IMR-90 (cell line): ENCODE measurements around the gene NACC2. TPM values are rescaled to one million over a fixed set of nuclear protein-coding genes. Genes with fewer than 3 reads are reported as not detected.

Experiments
- ATAC-seq: fragments of 200-7000 bp; cut with Tn5 transposase; 2 replicates; pipeline ENCODE4 v1.9.1; 2020; ENCODE audit warnings: low read depth, mild to moderate bottlenecking, moderate library complexity
- BruUV-seq: library from RNA; stranded (reverse); fragments of 400-500 nt; replicated peaks from 2 replicates; lab custom pipeline; 2021; lab: Mats Ljungman, UMichigan
- CTCF ChIA-PET: fragments of 300-600 bp; formaldehyde crosslinking; extraction: SDS; loops from one replicate; lab custom pipeline; 2021; ENCODE audit warnings: antibody characterized with exemption; lab: Yijun Ruan, JAX
- POLR2A ChIA-PET: fragments of 300-600 bp; sonication (Branson Sonifier 250); formaldehyde crosslinking; loops from one replicate; lab custom pipeline; 2022; ENCODE audit warnings: antibody characterized with exemption; ENCODE audit not compliant: unreplicated experiment; lab: Charles Lee
- DNase-seq: peaks from one replicate; pipeline ENCODE4 v3.0.0; 2013
- H2AFZ ChIP-seq: replicated peaks from 2 replicates; pipeline ENCODE3; 2013; ENCODE audit warnings: low read length, mild to moderate bottlenecking; ENCODE audit not compliant: poor library complexity
- H2AK5ac ChIP-seq: 2 replicates; pipeline ENCODE4 v1.6.1; 2013; ENCODE audit warnings: low read depth, low read length, inconsistent platforms
- H2AK9ac ChIP-seq: replicated peaks from 2 replicates; pipeline ENCODE3; 2013; ENCODE audit warnings: mild to moderate bottlenecking, low read depth, low read length, moderate library complexity; ENCODE audit not compliant: poor library complexity
- H2BK120ac ChIP-seq: 2 replicates; pipeline ENCODE4 v1.6.1; 2013; ENCODE audit warnings: low read depth, low read length, inconsistent platforms
- H2BK15ac ChIP-seq: 3 replicates; pipeline ENCODE4 v1.6.1; 2013; ENCODE audit warnings: low read depth, low read length, inconsistent platforms
- H2BK20ac ChIP-seq: 2 replicates; pipeline ENCODE4 v1.6.1; 2013; ENCODE audit warnings: low read depth, mild to moderate bottlenecking, inconsistent platforms, low read length, moderate library complexity
- H2BK5ac ChIP-seq: 2 replicates; pipeline ENCODE4 v1.6.1; 2013; ENCODE audit warnings: mild to moderate bottlenecking, low read depth, low read length, inconsistent platforms; ENCODE audit not compliant: poor library complexity, severe bottlenecking
- H3K14ac ChIP-seq: replicated peaks from 2 replicates; pipeline ENCODE4 v1.6.1; 2013; ENCODE audit warnings: low read depth, low read length, inconsistent platforms
- H3K18ac ChIP-seq: 2 replicates; pipeline ENCODE4 v1.6.1; 2013; ENCODE audit warnings: low read depth, low read length, control low read depth
- H3K23ac ChIP-seq: 2 replicates; pipeline ENCODE4 v1.6.1; 2013; ENCODE audit warnings: low read depth, low read length, inconsistent platforms
- H3K27ac ChIP-seq: 2 replicates; pipeline ENCODE4 v1.5.1; 2013; ENCODE audit warnings: mild to moderate bottlenecking, control low read depth, low read length; ENCODE audit not compliant: insufficient read depth
- H3K27me3 ChIP-seq: 2 replicates; pipeline ENCODE4 v1.6.1; 2013; ENCODE audit warnings: low read length; ENCODE audit not compliant: control insufficient read depth, insufficient read depth
- H3K36me3 ChIP-seq: 2 replicates; pipeline ENCODE4 v1.6.1; 2013; ENCODE audit warnings: low read length, mixed read lengths; ENCODE audit not compliant: control insufficient read depth, insufficient read depth
- H3K4ac ChIP-seq: 2 replicates; pipeline ENCODE4 v1.6.1; 2013; ENCODE audit warnings: low read depth, low read length, inconsistent platforms
- H3K4me1 ChIP-seq: 2 replicates; pipeline ENCODE4 v1.6.1; 2013; ENCODE audit warnings: low read length, mixed read lengths; ENCODE audit not compliant: control insufficient read depth, insufficient read depth
- H3K4me2 ChIP-seq: 2 replicates; pipeline ENCODE4 v1.6.1; 2013; ENCODE audit warnings: low read depth, mild to moderate bottlenecking, control low read depth, low read length, moderate library complexity
- H3K4me3 ChIP-seq: 2 replicates; pipeline ENCODE4 v1.5.1; 2013; ENCODE audit warnings: low read depth, mild to moderate bottlenecking, control low read depth, low read length, moderate library complexity; ENCODE audit not compliant: insufficient read depth
- H3K56ac ChIP-seq: 2 replicates; pipeline ENCODE4 v1.6.1; 2013; ENCODE audit warnings: low read length, inconsistent platforms; ENCODE audit not compliant: insufficient read depth; ENCODE audit errors: extremely low read depth
- H3K79me1 ChIP-seq, 2 experiments: 2 replicates each; pipeline ENCODE4 v1.6.1; 2013; ENCODE audit warnings: low read length in 2 of 2, inconsistent platforms in 1 of 2, low read depth in 1 of 2
- H3K9ac ChIP-seq: 2 replicates; pipeline ENCODE4 v1.6.1; 2013; ENCODE audit warnings: low read depth, low read length, control low read depth
- H3K9me1 ChIP-seq: 2 replicates; pipeline ENCODE4 v1.6.1; 2013; ENCODE audit warnings: low read length, inconsistent platforms; ENCODE audit not compliant: insufficient read depth
- H3K9me3 ChIP-seq: 2 replicates; pipeline ENCODE4 v1.6.1; 2013; ENCODE audit warnings: low read length; ENCODE audit not compliant: control insufficient read depth, insufficient read depth
- H4K20me1 ChIP-seq: 2 replicates; pipeline ENCODE4 v1.6.1; 2013; ENCODE audit warnings: low read length, inconsistent platforms; ENCODE audit not compliant: insufficient read depth
- H4K5ac ChIP-seq: 2 replicates; pipeline ENCODE4 v1.6.1; 2013; ENCODE audit warnings: mild to moderate bottlenecking, low read depth, low read length, control low read depth
- H4K8ac ChIP-seq, 2 experiments: 2 replicates each; pipeline ENCODE4 v1.6.1; 2013; ENCODE audit warnings: low read depth in 2 of 2, low read length in 2 of 2, control low read depth in 1 of 2, inconsistent platforms in 1 of 2
- H4K91ac ChIP-seq: 2 replicates; pipeline ENCODE4 v1.6.1; 2013; ENCODE audit warnings: low read depth, low read length, inconsistent platforms; ENCODE audit not compliant: insufficient read depth
- CEBPB ChIP-seq: IDR thresholded peaks from 2 replicates; pipeline ENCODE4 v1.6.1; 2012; ENCODE audit warnings: low read depth, low read length, improper control_type of control experiment
- MAFK ChIP-seq: IDR thresholded peaks from 2 replicates; pipeline ENCODE4 v1.6.1; 2012; ENCODE audit warnings: low read depth, low read length, improper control_type of control experiment
- MAZ ChIP-seq: IDR thresholded peaks from 2 replicates; pipeline ENCODE4 v1.6.1; 2012; ENCODE audit warnings: low read depth, mild to moderate bottlenecking, low read length, improper control_type of control experiment, moderate library complexity, borderline replicate concordance
- WGBS, 2 experiments: methylation state at CpG; one replicate each; pipeline versions ENCODE4 v1.1.5 to v1.1.7; 2013; ENCODE audit warnings: missing lambda C conversion rate in 2 of 2; ENCODE audit not compliant: insufficient read length in 1 of 2; ENCODE audit errors: extremely low coverage in 2 of 2; 5-methylcytosine and 5-hydroxymethylcytosine counted together
- dilution Hi-C: fragments of 300-500 bp; cut with HindIII; formaldehyde crosslinking; loops from one replicate; pipeline ENCODE4 v1.14.3; 2018; ENCODE audit warnings: low sequenced_read_pairs; ENCODE audit not compliant: unreplicated experiment
- in situ Hi-C: fragments of 300-500 bp; cut with MboI; formaldehyde crosslinking; loops from 3 replicates; pipeline ENCODE4 v1.14.3; 2019; ENCODE audit warnings: low sequenced_read_pairs, inconsistent platforms, mixed read lengths
- intact Hi-C: fragments of 100-400 bp; cut with micrococcal nuclease; formaldehyde crosslinking; loops from 2 replicates; pipeline ENCODE4 v1.10.0; 2022
- polyA plus RNA-seq, 3 experiments: library from polyadenylated mRNA; depleted of rRNA; stranded (reverse); fragments of >200 nt; gene quantifications; 2 replicates each; pipeline ENCODE4 v1.2.3, GENCODE V29; 2012; ENCODE audit warnings: low replicate concordance in 1 of 3
- total RNA-seq: library from RNA; depleted of rRNA; stranded (reverse); fragments of >200 nt; gene quantifications from 2 replicates; pipeline ENCODE4 v1.2.3, GENCODE V29; 2012
- TF ChIP-seq, protein P1 (sequence below): fragments of 150-350 bp; IDR thresholded peaks from 2 replicates; pipeline ENCODE4 v1.6.1; 2017; ENCODE audit warnings: mild to moderate bottlenecking, antibody characterized with exemption, low read length, low read depth

The NACC2 gene
- total and polyA plus RNA-seq, 2 of the 4 experiments (the other 2 are of a cell fraction) = 7.9 to 19.0 TPM

- TF ChIP-seq, protein P1, sequence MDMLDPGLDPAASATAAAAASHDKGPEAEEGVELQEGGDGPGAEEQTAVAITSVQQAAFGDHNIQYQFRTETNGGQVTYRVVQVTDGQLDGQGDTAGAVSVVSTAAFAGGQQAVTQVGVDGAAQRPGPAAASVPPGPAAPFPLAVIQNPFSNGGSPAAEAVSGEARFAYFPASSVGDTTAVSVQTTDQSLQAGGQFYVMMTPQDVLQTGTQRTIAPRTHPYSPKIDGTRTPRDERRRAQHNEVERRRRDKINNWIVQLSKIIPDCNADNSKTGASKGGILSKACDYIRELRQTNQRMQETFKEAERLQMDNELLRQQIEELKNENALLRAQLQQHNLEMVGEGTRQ = no peak
Observed at GRCh38 chr9:136081113-136081825, 13.8 kb downstream of the NACC2 start (continued).

DNA sequence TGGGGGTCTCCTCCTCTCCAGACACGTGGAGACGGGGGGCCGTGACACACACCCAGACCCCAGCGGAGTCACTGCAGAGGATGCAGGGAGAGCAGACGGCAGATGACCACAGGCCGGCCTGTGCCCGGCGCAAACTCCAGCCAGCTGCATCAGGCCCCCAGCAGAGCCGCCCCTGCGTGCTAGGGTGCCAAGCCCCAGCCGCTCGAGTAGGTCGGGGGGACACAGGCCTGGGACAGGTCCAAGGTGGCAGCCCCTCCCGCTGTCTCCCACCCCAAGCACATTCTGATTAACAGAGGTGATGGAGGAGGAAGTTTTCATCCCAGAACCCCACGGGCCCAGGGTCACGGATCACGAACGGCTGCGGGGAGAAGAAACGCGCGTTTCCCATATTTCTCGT is 14.4 kb downstream of the NACC2 start:
- ChIA-PET POLR2A (no interaction called here), CTCF (no interaction called here)
- Histone ChIP-seq H3K27ac (no peak overlapping the region), H2AK5ac (no peak overlapping the region), H4K5ac (no peak overlapping the region), H3K4ac (no peak overlapping the region), H3K9me1 (peaks cover 4% of the 10 kb centered on the region; the same call in 1 of the 2 replicates), H3K18ac (no peak overlapping the region), H2BK5ac (no peak overlapping the region), H2AK9ac (no peak overlapping the region), H3K9me3 (no peaks in the 10 kb centered on the region), H3K56ac (no peak overlapping the region), H4K20me1 (peaks cover 88% of the 10 kb centered on the region), H3K14ac (no peak overlapping the region), H3K27me3 (no peaks in the 10 kb centered on the region), H3K36me3 (peaks cover 6% of the 10 kb centered on the region; the same call in 1 of the 2 replicates), H4K91ac (no peak overlapping the region), H2BK20ac (no peak overlapping the region), H3K4me1 (peaks cover 7% of the 10 kb centered on the region; the same call in 1 of the 2 replicates), H2BK120ac (no peak overlapping the region), H3K79me1 (peaks cover 22 to 84% of the 10 kb centered on the region in 2 experiments), H3K4me2 (no peak overlapping the region), H2BK15ac (no peak overlapping the region), H3K4me3 (no peak overlapping the region), H3K9ac (no peak overlapping the region), H3K23ac (no peak overlapping the region), H4K8ac (no peak overlapping the region), H2AFZ (no peak overlapping the region)
- dilution Hi-C loops (no loop called here), in situ Hi-C loops (no loop called here), intact Hi-C loops (no loop called here)
- 96% methylated on average over 4 of the region's 23 CpGs; no CpG with 5 or more reads in 1 of the 2 experiments for WGBS, 2 experiments
- BruUV-seq = no TSS peak
- ATAC-seq (no peak), DNase-seq (no peak)
- TF ChIP-seq CEBPB (no peak), MAFK (no peak), MAZ (no peak)
